ENCODE results near the gene KRT5.

Gene KRT5

DNA sequence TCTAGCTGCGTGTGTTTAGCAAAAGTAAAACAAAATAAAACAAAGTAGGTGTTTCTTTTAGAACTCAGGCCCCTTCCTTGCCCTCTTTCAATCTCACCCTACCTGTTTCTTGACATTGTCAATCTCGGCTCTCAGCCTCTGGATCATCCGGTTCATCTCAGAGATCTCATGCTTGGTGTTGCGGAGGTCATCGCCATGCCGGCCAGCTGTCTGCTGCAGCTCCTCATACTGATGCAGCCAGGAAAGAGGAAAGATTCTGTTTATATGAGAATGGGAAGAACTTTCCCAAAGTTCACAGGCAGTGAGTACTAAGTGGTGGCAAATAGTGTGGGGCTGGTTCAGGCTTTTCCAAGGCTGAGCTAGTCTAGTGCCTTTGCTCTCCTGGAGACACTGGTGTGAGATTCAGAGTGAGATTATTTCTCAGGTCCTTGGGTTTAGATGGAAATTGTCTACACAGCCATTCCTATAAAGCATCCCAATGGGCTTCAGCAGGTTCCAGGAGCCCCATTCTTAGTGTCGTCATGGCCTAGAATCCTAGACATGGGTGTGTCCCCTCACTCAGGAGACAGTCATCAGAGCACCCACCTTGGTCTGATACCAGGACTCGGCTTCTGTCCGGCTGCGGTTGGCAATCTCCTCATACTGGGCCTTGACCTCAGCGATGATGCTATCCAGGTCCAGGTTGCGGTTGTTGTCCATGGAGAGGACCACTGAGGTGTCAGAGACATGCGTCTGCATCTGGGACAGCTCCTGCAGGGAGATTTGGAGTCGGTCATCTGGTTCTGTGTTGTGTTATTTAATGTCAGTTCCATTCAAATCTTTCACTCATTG, 3.0 kb downstream of the KRT5 start:
- Histone ChIP-seq H3K9ac (no peak overlapping the region), H3K4me1 (no peaks in the 10 kb centered on the region), H3K27ac (no peak overlapping the region), H3K79me2 (no peaks in the 10 kb centered on the region), H3K36me3 (ENCODE audit: control insufficient read depth, insufficient read depth, low read length) (no peaks in the 10 kb centered on the region), H3K4me2 (ENCODE audit: low read length) (no peak overlapping the region), H3K4me3 (ENCODE audit: low read depth, low read length) (no peak overlapping the region), H3K27me3 (ENCODE audit: control insufficient read depth, insufficient read depth, low read length) (no peaks in the 10 kb centered on the region), H2AFZ (no peak overlapping the region), H3K9me3 (ENCODE audit: control insufficient read depth, low read length) (no peaks in the 10 kb centered on the region)
- TF ChIP-seq, protein P1, sequence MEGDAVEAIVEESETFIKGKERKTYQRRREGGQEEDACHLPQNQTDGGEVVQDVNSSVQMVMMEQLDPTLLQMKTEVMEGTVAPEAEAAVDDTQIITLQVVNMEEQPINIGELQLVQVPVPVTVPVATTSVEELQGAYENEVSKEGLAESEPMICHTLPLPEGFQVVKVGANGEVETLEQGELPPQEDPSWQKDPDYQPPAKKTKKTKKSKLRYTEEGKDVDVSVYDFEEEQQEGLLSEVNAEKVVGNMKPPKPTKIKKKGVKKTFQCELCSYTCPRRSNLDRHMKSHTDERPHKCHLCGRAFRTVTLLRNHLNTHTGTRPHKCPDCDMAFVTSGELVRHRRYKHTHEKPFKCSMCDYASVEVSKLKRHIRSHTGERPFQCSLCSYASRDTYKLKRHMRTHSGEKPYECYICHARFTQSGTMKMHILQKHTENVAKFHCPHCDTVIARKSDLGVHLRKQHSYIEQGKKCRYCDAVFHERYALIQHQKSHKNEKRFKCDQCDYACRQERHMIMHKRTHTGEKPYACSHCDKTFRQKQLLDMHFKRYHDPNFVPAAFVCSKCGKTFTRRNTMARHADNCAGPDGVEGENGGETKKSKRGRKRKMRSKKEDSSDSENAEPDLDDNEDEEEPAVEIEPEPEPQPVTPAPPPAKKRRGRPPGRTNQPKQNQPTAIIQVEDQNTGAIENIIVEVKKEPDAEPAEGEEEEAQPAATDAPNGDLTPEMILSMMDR (IDR thresholded peaks at IDR 0.05), result no peak

DNA sequence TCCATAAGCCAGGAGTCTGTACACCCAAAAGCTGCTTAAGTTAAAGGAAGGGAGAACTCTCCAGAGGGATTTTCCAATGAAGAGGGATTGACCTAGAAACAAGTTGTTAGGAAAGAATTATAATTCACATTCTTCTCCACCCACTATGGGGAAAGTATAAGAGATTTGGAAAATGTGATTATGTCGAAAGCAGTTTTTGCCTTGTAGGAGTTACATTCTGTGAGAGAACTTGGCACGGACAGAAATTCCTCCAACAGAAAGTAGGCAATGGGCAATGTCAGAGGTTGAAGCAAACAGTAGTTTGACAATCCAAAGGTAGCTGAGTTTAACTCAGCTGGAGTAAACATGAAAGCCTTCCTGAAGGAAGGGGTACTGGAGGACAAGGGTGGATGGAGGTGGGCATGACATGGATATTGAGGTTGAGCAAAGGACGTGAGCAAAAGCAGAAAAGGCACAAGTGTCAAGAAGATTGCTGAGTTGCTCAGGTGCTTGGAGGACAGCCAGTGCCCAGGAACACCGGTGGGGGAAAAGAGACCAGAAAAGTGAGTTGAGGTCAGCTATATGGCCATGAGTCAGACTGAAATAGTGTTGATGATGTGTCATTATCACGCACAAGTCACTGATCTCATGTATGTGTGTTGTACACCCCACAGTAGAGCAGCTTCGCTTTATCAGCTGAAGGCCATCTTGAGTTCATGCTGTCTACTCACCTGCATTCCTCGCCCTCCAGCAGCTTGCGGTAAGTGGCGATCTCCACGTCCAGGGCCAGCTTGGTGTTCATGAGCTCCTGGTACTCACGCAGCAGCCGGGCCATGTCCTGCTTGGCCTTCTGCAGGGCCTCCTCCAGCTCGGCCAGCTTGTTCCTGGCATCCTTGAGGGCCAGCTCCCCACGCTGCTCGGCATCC, 4.0 kb downstream of the KRT5 start:
- no peak overlapping the region for H3K4me2 ChIP-seq (ENCODE audit: low read length)
- H3K9me3 ChIP-seq (ENCODE audit: control insufficient read depth, low read length), result no peaks in the 10 kb centered on the region
- no peak overlapping the region for H3K9ac ChIP-seq
- H2AFZ ChIP-seq, result no peak overlapping the region
- H3K4me3 ChIP-seq (ENCODE audit: low read depth, low read length), result no peak overlapping the region
- H3K79me2 ChIP-seq, result no peaks in the 10 kb centered on the region
- no peaks in the 10 kb centered on the region for H3K36me3 ChIP-seq (ENCODE audit: control insufficient read depth, insufficient read depth, low read length)
- H3K4me1 ChIP-seq, result no peaks in the 10 kb centered on the region
- TF ChIP-seq, protein P1 (IDR thresholded peaks at IDR 0.05), result no peak
- no peak overlapping the region for H3K27ac ChIP-seq
- H3K27me3 ChIP-seq (ENCODE audit: control insufficient read depth, insufficient read depth, low read length), result no peaks in the 10 kb centered on the region

DNA sequence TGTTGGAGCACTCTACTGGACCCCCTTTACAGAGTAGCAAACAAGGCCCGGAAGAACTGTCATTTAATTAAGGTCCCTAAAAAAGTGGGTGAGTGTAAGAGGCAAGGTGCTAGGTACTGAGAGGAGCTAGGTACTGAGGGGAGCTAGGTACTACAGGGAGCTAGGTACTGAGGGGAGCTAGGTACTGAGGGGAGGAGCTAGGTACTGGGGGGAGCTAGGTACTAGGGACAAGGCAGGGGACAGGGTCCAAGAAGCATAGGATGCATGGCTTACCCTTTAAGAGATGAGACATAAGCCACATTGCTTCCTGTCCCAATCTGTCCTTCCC, 4.9 kb downstream of the KRT5 start:
- H3K27me3 ChIP-seq (ENCODE audit: control insufficient read depth, insufficient read depth, low read length), result no peaks in the 10 kb centered on the region
- H3K9me3 ChIP-seq (ENCODE audit: control insufficient read depth, low read length), result no peaks in the 10 kb centered on the region
- H3K79me2 ChIP-seq, result no peaks in the 10 kb centered on the region
- H3K4me1 ChIP-seq, result no peaks in the 10 kb centered on the region
- H3K9ac ChIP-seq, result no peak overlapping the region
- H3K36me3 ChIP-seq (ENCODE audit: control insufficient read depth, insufficient read depth, low read length), result no peaks in the 10 kb centered on the region
- no peak overlapping the region for H2AFZ ChIP-seq
- H3K4me2 ChIP-seq (ENCODE audit: low read length), result no peak overlapping the region
- H3K4me3 ChIP-seq (ENCODE audit: low read depth, low read length), result no peak overlapping the region
- H3K27ac ChIP-seq, result no peak overlapping the region
- TF ChIP-seq, protein P1 (IDR thresholded peaks at IDR 0.05), result no peak

DNA sequence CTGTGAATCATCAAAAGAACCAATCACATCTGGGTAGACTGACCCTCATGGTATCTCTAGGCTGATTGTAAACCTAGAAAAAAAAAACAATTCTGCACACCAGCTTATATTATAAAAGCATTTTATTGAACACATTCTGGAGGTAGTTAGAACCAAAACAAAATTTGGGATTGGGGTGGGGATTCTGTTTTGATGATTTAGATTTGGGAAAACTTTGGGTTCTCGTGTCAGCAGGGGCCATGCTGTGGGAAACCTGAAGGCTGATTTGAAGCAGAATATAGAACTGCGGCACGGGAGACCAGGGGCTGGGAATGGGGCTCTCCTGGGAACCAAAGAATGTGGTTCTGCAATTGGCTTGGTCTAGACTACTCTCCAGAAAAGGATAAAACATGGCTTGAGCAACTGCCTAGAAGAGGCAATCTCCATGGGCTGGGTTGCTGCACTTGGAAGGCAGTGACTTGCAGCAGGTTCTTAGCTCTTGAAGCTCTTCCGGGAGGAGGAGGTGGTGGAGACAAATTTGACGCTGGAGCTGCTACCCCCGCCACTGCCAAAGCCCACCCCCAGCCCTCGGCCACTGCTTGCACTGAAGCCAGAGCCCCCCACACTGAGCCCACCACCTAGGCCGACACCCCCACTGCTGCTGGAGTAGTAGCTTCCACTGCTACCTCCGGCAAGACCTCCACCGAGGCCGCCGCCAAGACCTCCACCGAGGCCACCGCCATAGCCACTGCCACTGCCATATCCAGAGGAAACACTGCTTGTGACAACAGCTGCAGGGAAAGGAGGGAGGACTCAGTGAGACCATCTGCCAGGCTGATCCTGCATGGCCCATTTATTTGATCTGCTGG, 5.5 kb downstream of the KRT5 start:
- H3K27ac ChIP-seq, result no peak overlapping the region
- H3K9ac ChIP-seq, result no peak overlapping the region
- no peaks in the 10 kb centered on the region for H3K4me1 ChIP-seq
- no peaks in the 10 kb centered on the region for H3K36me3 ChIP-seq (ENCODE audit: control insufficient read depth, insufficient read depth, low read length)
- H3K79me2 ChIP-seq, result no peaks in the 10 kb centered on the region
- H3K4me3 ChIP-seq (ENCODE audit: low read depth, low read length), result no peak overlapping the region
- no peak overlapping the region for H2AFZ ChIP-seq
- H3K4me2 ChIP-seq (ENCODE audit: low read length), result no peak overlapping the region
- H3K9me3 ChIP-seq (ENCODE audit: control insufficient read depth, low read length), result no peaks in the 10 kb centered on the region
- H3K27me3 ChIP-seq (ENCODE audit: control insufficient read depth, insufficient read depth, low read length), result no peaks in the 10 kb centered on the region
- TF ChIP-seq, protein P1 (IDR thresholded peaks at IDR 0.05), result no peak

Measured in parathyroid adenoma (tissue), 2 donors.